K562 (cell line): ENCODE measurements around the gene XRCC2. TPM values are rescaled to one million over a fixed set of nuclear protein-coding genes. Genes with fewer than 3 reads are reported as not detected.

Experiments
- CBFB ChIP-seq: sonication (generic); formaldehyde crosslinking; IDR thresholded peaks from 2 replicates; pipeline ENCODE4 v1.4.0; 2020; ENCODE audit warnings: mild to moderate bottlenecking, missing genetic modification reagents
- EWSR1 ChIP-seq: fragments of 450-650 bp; IDR thresholded peaks from 2 replicates; pipeline ENCODE4 v1.6.1; 2018; ENCODE audit warnings: borderline replicate concordance, mild to moderate bottlenecking, low read depth, moderate library complexity; ENCODE audit not compliant: partially characterized antibody
- GABPB1 ChIP-seq: sonication (generic); formaldehyde crosslinking; IDR thresholded peaks from 2 replicates; pipeline ENCODE4 v1.8.0; 2022; ENCODE audit warnings: mild to moderate bottlenecking, missing genetic modification reagents
- NCOA6 ChIP-seq: fragments of 450-650 bp; IDR thresholded peaks from 2 replicates; pipeline ENCODE4 v1.6.1; 2017; ENCODE audit warnings: mild to moderate bottlenecking
- NUFIP1 ChIP-seq: fragments of 450-650 bp; IDR thresholded peaks from 2 replicates; pipeline ENCODE4 v1.6.1; 2018; ENCODE audit not compliant: partially characterized antibody
- RB1 ChIP-seq: fragments of 450-650 bp; IDR thresholded peaks from 2 replicates; pipeline ENCODE4 v1.6.1; 2017; ENCODE audit warnings: low read depth, mild to moderate bottlenecking
- SP2 ChIP-seq: IDR thresholded peaks from 2 replicates; pipeline ENCODE4 v1.6.1; 2011; ENCODE audit warnings: mild to moderate bottlenecking, low read depth, low read length, moderate library complexity; ENCODE audit not compliant: poor library complexity, severe bottlenecking; ENCODE audit errors: extremely low read depth
- TRIM28 ChIP-seq: fragments of 450-650 bp; IDR thresholded peaks from 2 replicates; pipeline ENCODE4 v1.6.1; 2017
- ZFX ChIP-seq: sonication (generic); formaldehyde crosslinking; IDR thresholded peaks from 2 replicates; pipeline ENCODE4 v1.8.0; 2022; ENCODE audit warnings: mild to moderate bottlenecking, missing genetic modification reagents, moderate library complexity
- ZNF175 ChIP-seq: fragments of 200-800 bp; sonication (Bioruptor generic); IDR thresholded peaks from 2 replicates; pipeline ENCODE4 v1.6.1; 2016; ENCODE audit warnings: low read depth, mild to moderate bottlenecking, missing genetic modification characterization, missing compliant biosample characterization
- polyA plus RNA-seq, 8 experiments: library from polyadenylated mRNA; depleted of rRNA in 4 of 8; stranded (reverse) in 5 of 8; unstranded in 3 of 8; fragments of >200 nt; fragmentation: Nextera tagmentation in 2 of 8; fragmentation: Illumina TruSeq in 1 of 8; extraction: Ambion mirVana in 2 of 8; extraction: Trizol in 1 of 8; gene quantifications; 2 replicates each; pipeline versions ENCODE4 v1.2.1 to v1.2.3, GENCODE V29; 2011 to 2014; ENCODE audit warnings: inconsistent platforms in 1 of 8, missing spikeins in 1 of 8
- total RNA-seq, 7 experiments: library from RNA; depleted of rRNA in 6 of 7; stranded (reverse); fragments of >200 nt in 6 of 7; fragmentation: Illumina TruSeq in 2 of 7; extraction: Trizol in 2 of 7; gene quantifications; 2 replicates each; pipeline versions ENCODE4 v1.2.1 to v1.2.3, GENCODE V29; 2011 to 2021; ENCODE audit warnings: low replicate concordance in 1 of 7
- TF ChIP-seq, protein P1 (sequence below): fragments of 250-450 bp; sonication (Bioruptor Pico); IDR thresholded peaks from 2 replicates; pipeline ENCODE4 v1.8.0; 2021; ENCODE audit warnings: borderline replicate concordance, mild to moderate bottlenecking, moderate library complexity; ENCODE audit not compliant: poor library complexity, severe bottlenecking
- TF ChIP-seq, protein P2 (sequence below): fragments of 250-450 bp; sonication (Bioruptor Pico); IDR thresholded peaks from 2 replicates; pipeline ENCODE4 v1.4.0; 2020; ENCODE audit warnings: borderline replicate concordance
- TF ChIP-seq, protein P3 (sequence below): fragments of 450-650 bp; formaldehyde crosslinking; IDR thresholded peaks from 2 replicates; pipeline ENCODE4 v1.4.0; 2020; ENCODE audit warnings: mild to moderate bottlenecking, moderate library complexity
- TF ChIP-seq, protein P4 (sequence below): fragments of 450-650 bp; IDR thresholded peaks from 2 replicates; pipeline ENCODE4 v1.6.1; 2017; ENCODE audit warnings: mild to moderate bottlenecking, moderate library complexity
- TF ChIP-seq, protein P5 (sequence below), 3 experiments: fragments of 200-800 bp in 1 of 3; sonication (Bioruptor generic) in 1 of 3; sonication (generic) in 1 of 3; formaldehyde crosslinking in 1 of 3; IDR thresholded peaks; 2 replicates each; pipeline versions ENCODE4 v1.6.1 to v1.8.0; 2016 to 2022; ENCODE audit warnings: mild to moderate bottlenecking in 2 of 3, missing compliant biosample characterization in 2 of 3, missing genetic modification characterization in 2 of 3, missing genetic modification reagents in 1 of 3
- TF ChIP-seq, protein P6 (sequence below): sonication (generic); formaldehyde crosslinking; IDR thresholded peaks from 2 replicates; pipeline ENCODE4 v1.8.0; 2022; ENCODE audit warnings: missing genetic modification reagents, mild to moderate bottlenecking, borderline replicate concordance

XRCC2 gene
- total and polyA plus RNA-seq, 9 of the 15 experiments (the other 6 are each of a cell fraction or from before 2014, with no cell fraction given), result 16.2 to 58.0 (median 39.8) TPM

DNA sequence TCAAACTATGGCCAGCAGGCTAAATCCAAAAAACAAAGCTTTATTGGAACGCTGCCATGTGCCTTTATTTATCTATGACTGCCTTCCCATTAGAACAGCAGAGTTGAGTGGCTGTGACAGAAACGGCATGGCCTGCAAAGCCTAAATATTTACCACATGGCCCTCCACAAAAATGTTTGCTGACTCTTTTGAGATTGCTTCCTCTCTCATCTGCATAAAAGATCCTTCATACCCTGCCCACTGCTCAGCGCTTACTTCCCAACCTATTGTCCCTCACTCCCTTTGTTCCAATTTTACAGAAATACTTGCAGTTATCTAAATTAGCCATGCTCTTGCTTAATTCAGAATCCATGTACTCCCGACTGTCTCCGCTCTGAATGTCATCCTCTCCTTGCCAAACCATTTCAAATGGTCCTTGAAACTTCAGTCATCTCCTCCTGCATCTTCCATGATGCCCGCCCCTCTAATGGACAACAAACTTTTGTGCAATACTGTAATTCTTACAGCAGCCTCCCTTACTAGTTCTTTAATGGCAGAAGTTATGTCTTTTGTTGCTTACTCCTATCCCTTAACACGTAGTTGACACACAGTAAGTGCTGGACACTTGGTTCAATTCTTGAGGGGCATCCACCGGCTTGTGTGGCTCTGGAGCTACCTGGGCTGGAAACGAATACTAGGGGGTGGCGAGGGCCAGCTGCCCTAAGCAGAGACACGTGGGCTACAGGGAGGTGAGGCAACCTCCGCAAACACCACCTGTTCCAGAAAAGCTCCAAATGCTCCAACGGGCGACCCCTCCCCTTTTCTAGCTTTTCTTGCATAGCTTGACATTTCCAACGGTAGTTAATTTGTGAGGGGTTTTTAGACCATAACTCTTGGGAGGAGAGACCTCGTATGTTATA is 832 bp downstream of the XRCC2 start (continued):
- TF ChIP-seq, protein P1, sequence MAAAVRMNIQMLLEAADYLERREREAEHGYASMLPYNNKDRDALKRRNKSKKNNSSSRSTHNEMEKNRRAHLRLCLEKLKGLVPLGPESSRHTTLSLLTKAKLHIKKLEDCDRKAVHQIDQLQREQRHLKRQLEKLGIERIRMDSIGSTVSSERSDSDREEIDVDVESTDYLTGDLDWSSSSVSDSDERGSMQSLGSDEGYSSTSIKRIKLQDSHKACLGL, result peak; percentile 54
- TF ChIP-seq ZFX (CRISPR knock-in tag) (no peak), NCOA6 (0 out of 2 replicates have a peak, but pooled peaks have one; percentile 32), SP2 (no peak), TRIM28 (no peak), RB1 (no peak), GABPB1 (CRISPR knock-in tag) (no peak), CBFB (0 out of 2 replicates have a peak, but pooled peaks have one; percentile 6), EWSR1 (no peak), NUFIP1 (no peak), ZNF175 (CRISPR knock-in tag) (0 out of 2 replicates have a peak, but pooled peaks have one; percentile 13)
- TF ChIP-seq, protein P2, sequence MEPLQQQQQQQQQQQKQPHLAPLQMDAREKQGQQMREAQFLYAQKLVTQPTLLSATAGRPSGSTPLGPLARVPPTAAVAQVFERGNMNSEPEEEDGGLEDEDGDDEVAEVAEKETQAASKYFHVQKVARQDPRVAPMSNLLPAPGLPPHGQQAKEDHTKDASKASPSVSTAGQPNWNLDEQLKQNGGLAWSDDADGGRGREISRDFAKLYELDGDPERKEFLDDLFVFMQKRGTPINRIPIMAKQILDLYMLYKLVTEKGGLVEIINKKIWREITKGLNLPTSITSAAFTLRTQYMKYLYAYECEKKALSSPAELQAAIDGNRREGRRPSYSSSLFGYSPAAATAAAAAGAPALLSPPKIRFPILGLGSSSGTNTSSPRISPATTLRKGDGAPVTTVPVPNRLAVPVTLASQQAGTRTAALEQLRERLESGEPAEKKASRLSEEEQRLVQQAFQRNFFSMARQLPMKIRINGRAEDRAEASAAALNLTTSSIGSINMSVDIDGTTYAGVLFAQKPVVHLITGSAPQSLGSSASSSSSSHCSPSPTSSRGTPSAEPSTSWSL (CRISPR knock-in tag), result no peak
- TF ChIP-seq, protein P3, sequence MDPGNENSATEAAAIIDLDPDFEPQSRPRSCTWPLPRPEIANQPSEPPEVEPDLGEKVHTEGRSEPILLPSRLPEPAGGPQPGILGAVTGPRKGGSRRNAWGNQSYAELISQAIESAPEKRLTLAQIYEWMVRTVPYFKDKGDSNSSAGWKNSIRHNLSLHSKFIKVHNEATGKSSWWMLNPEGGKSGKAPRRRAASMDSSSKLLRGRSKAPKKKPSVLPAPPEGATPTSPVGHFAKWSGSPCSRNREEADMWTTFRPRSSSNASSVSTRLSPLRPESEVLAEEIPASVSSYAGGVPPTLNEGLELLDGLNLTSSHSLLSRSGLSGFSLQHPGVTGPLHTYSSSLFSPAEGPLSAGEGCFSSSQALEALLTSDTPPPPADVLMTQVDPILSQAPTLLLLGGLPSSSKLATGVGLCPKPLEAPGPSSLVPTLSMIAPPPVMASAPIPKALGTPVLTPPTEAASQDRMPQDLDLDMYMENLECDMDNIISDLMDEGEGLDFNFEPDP (CRISPR knock-in tag), result no peak
- TF ChIP-seq, protein P4, sequence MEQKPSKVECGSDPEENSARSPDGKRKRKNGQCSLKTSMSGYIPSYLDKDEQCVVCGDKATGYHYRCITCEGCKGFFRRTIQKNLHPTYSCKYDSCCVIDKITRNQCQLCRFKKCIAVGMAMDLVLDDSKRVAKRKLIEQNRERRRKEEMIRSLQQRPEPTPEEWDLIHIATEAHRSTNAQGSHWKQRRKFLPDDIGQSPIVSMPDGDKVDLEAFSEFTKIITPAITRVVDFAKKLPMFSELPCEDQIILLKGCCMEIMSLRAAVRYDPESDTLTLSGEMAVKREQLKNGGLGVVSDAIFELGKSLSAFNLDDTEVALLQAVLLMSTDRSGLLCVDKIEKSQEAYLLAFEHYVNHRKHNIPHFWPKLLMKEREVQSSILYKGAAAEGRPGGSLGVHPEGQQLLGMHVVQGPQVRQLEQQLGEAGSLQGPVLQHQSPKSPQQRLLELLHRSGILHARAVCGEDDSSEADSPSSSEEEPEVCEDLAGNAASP, result no peak
- TF ChIP-seq, protein P5, sequence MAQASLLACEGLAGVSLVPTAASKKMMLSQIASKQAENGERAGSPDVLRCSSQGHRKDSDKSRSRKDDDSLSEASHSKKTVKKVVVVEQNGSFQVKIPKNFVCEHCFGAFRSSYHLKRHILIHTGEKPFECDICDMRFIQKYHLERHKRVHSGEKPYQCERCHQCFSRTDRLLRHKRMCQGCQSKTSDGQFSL (CRISPR knock-in tag; IDR thresholded peaks at IDR 0.05), result no peak
- TF ChIP-seq, protein P5 (tag; IDR thresholded peaks at IDR 0.05), result 0 out of 4 replicates have a peak, but pooled peaks of 1 of the 2 experiments have one; percentile 40
- TF ChIP-seq, protein P6, sequence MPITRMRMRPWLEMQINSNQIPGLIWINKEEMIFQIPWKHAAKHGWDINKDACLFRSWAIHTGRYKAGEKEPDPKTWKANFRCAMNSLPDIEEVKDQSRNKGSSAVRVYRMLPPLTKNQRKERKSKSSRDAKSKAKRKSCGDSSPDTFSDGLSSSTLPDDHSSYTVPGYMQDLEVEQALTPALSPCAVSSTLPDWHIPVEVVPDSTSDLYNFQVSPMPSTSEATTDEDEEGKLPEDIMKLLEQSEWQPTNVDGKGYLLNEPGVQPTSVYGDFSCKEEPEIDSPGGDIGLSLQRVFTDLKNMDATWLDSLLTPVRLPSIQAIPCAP (CRISPR knock-in tag), result no peak
